ENCODE data around the gene C1QTNF12.

Gene C1QTNF12

DNA sequence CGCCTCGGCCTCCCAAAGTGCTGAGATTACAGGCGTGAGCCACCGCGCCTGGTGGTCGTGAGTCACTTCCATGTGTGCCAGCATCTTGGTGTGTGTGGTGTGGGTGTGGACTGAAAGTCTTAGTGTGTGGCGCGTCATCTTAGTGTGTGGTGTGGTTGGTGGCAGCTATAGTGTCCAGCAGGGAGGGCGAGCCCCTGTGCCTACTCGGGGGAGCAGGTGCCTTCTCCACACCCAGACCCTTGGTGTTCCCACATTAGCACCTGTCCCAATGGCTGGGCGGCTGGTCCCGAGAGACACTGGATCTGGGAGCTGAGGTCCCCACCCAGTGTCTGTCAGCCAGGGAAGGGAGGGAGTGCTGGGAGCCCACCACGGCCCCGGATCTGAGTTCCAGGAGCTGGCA is 36.5 kb upstream of the C1QTNF12 start:
- Histone ChIP-seq H3K9me2 (replicated peaks; ENCODE audit: insufficient read depth, low read length) (no peaks in the 10 kb centered on the region), H4K20me1 (ENCODE audit: low read depth, low read length) (no peaks in the 10 kb centered on the region)

DNA sequence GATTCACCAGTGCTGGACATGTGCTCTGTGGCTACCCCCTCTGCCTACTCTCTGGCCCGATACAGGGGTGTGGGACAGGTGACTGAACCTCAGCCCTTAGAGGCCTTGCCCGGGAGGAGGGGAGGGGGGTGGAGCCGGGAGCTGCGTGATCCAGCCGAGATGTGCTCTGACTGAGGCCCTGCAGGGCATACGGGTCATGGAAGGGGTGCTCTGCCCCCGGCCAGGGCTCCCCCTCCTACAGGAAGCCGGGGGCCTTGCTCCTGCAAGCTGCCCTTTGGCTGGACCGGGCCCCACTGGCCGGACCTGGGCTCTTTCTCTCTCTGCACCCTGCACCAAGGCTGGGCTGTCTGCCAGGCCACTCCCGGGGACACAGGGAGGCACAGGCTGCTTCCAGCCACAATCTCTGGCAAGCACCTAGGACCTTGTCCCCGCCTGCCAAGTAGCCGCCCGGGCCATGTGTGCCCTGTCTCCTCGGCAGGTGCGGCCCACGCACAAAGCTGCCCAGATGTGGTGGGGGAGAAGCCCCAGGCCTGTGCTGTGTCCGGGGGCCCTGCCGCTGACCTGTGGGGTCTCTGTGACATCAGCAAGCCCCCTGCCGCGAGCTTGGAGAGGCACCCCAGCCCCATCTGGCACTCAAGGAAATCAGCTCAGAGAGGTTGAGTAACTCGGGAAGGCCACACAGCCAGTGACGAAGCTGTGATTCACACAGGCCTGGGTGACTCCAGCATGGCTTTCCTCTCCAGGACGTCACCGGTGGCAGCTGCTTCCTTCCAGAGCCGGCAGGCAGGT is 35.2 kb upstream of the C1QTNF12 start:
- H3K9me2 ChIP-seq (replicated peaks; ENCODE audit: insufficient read depth, low read length) = no peaks in the 10 kb centered on the region
- no peaks in the 10 kb centered on the region for H3K79me2 ChIP-seq (ENCODE audit: insufficient read depth, low read length)
- TF ChIP-seq, protein P1, sequence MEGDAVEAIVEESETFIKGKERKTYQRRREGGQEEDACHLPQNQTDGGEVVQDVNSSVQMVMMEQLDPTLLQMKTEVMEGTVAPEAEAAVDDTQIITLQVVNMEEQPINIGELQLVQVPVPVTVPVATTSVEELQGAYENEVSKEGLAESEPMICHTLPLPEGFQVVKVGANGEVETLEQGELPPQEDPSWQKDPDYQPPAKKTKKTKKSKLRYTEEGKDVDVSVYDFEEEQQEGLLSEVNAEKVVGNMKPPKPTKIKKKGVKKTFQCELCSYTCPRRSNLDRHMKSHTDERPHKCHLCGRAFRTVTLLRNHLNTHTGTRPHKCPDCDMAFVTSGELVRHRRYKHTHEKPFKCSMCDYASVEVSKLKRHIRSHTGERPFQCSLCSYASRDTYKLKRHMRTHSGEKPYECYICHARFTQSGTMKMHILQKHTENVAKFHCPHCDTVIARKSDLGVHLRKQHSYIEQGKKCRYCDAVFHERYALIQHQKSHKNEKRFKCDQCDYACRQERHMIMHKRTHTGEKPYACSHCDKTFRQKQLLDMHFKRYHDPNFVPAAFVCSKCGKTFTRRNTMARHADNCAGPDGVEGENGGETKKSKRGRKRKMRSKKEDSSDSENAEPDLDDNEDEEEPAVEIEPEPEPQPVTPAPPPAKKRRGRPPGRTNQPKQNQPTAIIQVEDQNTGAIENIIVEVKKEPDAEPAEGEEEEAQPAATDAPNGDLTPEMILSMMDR (IDR thresholded peaks at IDR 0.05; ENCODE audit: insufficient read depth, low read length, poor library complexity, severe bottlenecking) = no peak
- TF ChIP-seq EZH2phosphoT487 (conservative IDR thresholded peaks at IDR 0.05; ENCODE audit: low read length) = no peak
- H3K27me3 ChIP-seq (ENCODE audit: low read length) = no peaks in the 10 kb centered on the region
- no peak overlapping the region for H3K27ac ChIP-seq (ENCODE audit: low read depth, low read length)
- no peak overlapping the region for H2AFZ ChIP-seq (ENCODE audit: low read depth, low read length, severe bottlenecking)
- no peak overlapping the region for H3K4me3 ChIP-seq (ENCODE audit: insufficient read depth, low read length, poor library complexity, severe bottlenecking)
- no peaks in the 10 kb centered on the region for H4K20me1 ChIP-seq (ENCODE audit: low read depth, low read length)
- no peaks in the 10 kb centered on the region for H3K36me3 ChIP-seq (ENCODE audit: low read length)
- no peaks in the 10 kb centered on the region for H3K9me3 ChIP-seq (ENCODE audit: insufficient read depth, low read length)
- H3F3A ChIP-seq (ENCODE audit: insufficient read depth) = no peaks in the 10 kb centered on the region
- no peak overlapping the region for H3K9ac ChIP-seq (ENCODE audit: low read length)
- no peak overlapping the region for H3K4me2 ChIP-seq (ENCODE audit: low read depth, low read length, poor library complexity, severe bottlenecking)

More for the DNA sequence above, 36.5 kb upstream of the C1QTNF12 start:
- H2AFZ ChIP-seq (ENCODE audit: low read depth, low read length, severe bottlenecking) = no peak overlapping the region
- H3F3A ChIP-seq (ENCODE audit: insufficient read depth) = no peaks in the 10 kb centered on the region
- no peak overlapping the region for H3K4me2 ChIP-seq (ENCODE audit: low read depth, low read length, poor library complexity, severe bottlenecking)
- TF ChIP-seq, protein P1 (IDR thresholded peaks at IDR 0.05; ENCODE audit: insufficient read depth, low read length, poor library complexity, severe bottlenecking) = no peak
- TF ChIP-seq EZH2phosphoT487 (conservative IDR thresholded peaks at IDR 0.05; ENCODE audit: low read length) = no peak
- no peaks in the 10 kb centered on the region for H3K27me3 ChIP-seq (ENCODE audit: low read length)
- no peak overlapping the region for H3K27ac ChIP-seq (ENCODE audit: low read depth, low read length)
- no peaks in the 10 kb centered on the region for H3K9me3 ChIP-seq (ENCODE audit: insufficient read depth, low read length)
- no peaks in the 10 kb centered on the region for H3K36me3 ChIP-seq (ENCODE audit: low read length)
- no peak overlapping the region for H3K9ac ChIP-seq (ENCODE audit: low read length)
- no peaks in the 10 kb centered on the region for H3K79me2 ChIP-seq (ENCODE audit: insufficient read depth, low read length)
- no peak overlapping the region for H3K4me3 ChIP-seq (ENCODE audit: insufficient read depth, low read length, poor library complexity, severe bottlenecking)

DNA sequence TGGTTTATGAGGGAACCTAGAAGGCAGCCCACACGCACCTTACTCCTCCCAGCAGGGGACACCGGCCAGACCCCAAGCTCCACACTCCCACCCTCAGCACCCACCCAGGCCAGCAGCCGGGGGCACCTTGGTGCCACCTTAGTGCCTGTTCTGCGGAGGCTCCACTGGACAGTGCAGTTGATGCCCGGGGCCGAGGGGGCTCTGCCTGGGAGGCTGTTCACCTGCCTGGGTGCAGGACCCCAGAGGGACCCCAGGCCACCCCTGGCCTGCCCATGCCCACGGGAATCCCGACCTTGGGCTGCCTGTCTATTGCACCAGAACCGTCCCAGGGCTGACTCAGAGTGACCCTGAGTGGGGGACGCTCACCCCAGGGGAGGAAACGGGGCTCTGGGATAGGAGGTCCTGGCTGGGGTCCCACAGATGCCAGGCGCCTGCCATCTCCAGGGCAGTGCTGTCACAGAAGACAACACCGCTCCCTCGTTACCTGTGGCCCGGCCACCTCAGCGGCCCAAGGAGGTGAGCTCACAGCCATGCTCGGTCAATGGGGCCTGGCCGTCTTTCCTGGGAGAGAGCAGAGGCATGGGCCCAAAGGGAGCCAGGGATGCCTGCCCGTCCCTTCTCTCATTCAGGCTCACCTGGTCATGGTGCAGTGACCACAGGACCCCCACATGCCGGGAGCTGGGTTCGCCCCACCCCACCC is 34.4 kb upstream of the C1QTNF12 start:
- H3K9me2 ChIP-seq (replicated peaks; ENCODE audit: insufficient read depth, low read length) = no peaks in the 10 kb centered on the region
- H3K27me3 ChIP-seq (ENCODE audit: low read length) = no peaks in the 10 kb centered on the region
- no peak overlapping the region for H3K9ac ChIP-seq (ENCODE audit: low read length)
- H3K4me3 ChIP-seq (ENCODE audit: insufficient read depth, low read length, poor library complexity, severe bottlenecking) = no peak overlapping the region
- no peak overlapping the region for H3K4me2 ChIP-seq (ENCODE audit: low read depth, low read length, poor library complexity, severe bottlenecking)
- H4K20me1 ChIP-seq (ENCODE audit: low read depth, low read length) = no peaks in the 10 kb centered on the region
- no peak overlapping the region for H3K27ac ChIP-seq (ENCODE audit: low read depth, low read length)
- H3K79me2 ChIP-seq (ENCODE audit: insufficient read depth, low read length) = no peaks in the 10 kb centered on the region
- no peaks in the 10 kb centered on the region for H3F3A ChIP-seq (ENCODE audit: insufficient read depth)
- TF ChIP-seq, protein P1 (IDR thresholded peaks at IDR 0.05; ENCODE audit: insufficient read depth, low read length, poor library complexity, severe bottlenecking) = no peak
- no peak for TF ChIP-seq EZH2phosphoT487 (conservative IDR thresholded peaks at IDR 0.05; ENCODE audit: low read length)
- no peaks in the 10 kb centered on the region for H3K9me3 ChIP-seq (ENCODE audit: insufficient read depth, low read length)
- H2AFZ ChIP-seq (ENCODE audit: low read depth, low read length, severe bottlenecking) = no peak overlapping the region
- H3K36me3 ChIP-seq (ENCODE audit: low read length) = no peaks in the 10 kb centered on the region
